Iris pigment epithelial cell (primary cell): ENCODE measurements around the gene GNPAT.

ENCODE experiments used
- DNase-seq: peaks from one replicate; pipeline ENCODE4 v3.0.0-alpha.2; 2011; ENCODE audit warnings: low read depth

GNPAT gene

GRCh38 chr1:231213831-231214573 lies 27.0 kb upstream of the GNPAT start:
- DNase-seq: no peak

DNA sequence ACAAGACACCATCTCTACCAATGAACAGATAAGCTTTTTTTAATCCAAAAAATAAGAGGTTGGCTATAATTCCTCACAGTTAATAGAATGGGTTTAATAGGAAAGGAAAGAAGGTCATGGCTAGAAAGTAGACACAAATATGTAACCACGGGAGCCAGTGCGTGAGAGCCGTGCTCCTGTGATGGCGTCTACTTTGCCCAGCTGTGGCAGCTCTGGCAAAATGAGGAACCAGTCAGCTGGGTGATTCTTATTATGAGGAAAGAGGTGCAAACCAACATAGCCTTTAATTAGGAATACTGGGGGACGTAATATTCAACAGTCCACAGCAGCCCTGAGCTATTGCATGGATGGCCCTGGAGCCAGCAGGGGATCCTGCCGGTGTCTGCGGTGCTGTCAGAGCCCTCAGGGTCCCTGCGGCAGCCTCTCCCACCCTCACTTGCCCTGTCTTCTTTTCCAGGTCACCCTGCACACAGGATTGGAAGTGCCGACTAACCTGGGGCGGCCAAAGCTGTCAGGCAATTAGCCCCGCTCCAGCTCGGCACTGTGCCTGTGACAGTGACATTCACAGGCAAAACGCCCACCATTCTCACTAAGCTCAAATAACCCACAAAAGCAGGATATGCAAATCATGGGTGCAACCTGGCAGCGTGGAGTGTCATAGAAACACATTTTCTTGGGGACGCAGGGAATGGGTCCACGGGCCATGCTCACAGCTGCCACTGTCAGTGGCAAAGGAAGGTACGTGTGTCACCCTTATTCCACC lies 25.9 kb upstream of the GNPAT start:
- no peak for DNase-seq

DNA sequence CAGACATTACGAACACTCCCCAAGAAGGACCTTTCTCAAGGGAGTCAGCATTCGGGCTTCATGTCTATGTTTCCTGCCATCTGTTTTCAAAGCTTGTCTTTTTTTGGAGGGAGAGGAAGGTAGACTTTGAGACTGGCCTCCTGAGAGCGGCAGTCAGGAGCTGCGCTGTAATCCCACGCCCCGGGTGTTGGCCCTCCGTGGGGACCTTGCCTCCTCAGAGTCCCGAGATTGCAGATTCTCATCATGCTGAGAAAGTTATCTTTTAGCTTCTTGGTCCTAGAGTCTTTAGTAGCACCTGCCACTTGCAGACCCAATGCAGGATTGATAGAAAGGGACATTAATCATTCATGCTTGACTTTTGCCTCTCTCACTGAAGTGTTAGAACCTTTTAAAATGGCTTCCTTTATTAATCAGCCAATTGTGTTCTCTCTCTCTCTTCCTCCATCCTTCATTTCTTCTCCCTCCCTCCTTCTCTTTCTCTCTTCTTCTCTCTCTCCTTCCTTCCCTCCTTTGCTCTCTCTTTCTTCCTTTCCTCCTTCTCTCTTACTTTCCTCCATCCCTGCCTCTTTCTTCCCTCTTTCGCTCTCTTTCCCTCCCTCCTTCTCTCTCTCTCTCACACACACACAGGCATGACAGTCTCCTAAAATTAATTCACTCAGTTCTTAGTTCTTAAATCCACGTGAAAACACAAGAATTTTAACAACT lies 25.2 kb upstream of the GNPAT start:
- no peak for DNase-seq

GRCh38 chr1:231216498-231216897 lies 24.5 kb upstream of the GNPAT start:
- DNase-seq: no peak

- DNase-seq: no peak
These were observed 24.0 kb upstream of the GNPAT start for GRCh38 chr1:231217056-231217455.

GRCh38 chr1:231218078-231218477 lies 22.9 kb upstream of the GNPAT start:
- DNase-seq: no peak

GRCh38 chr1:231219422-231220401 lies 21.3 kb upstream of the GNPAT start:
- DNase-seq: no peak

GRCh38 chr1:231220801-231221200 lies 20.2 kb upstream of the GNPAT start:
- no peak for DNase-seq

GRCh38 chr1:231226156-231226555 lies 14.9 kb upstream of the GNPAT start:
- no peak for DNase-seq

DNA sequence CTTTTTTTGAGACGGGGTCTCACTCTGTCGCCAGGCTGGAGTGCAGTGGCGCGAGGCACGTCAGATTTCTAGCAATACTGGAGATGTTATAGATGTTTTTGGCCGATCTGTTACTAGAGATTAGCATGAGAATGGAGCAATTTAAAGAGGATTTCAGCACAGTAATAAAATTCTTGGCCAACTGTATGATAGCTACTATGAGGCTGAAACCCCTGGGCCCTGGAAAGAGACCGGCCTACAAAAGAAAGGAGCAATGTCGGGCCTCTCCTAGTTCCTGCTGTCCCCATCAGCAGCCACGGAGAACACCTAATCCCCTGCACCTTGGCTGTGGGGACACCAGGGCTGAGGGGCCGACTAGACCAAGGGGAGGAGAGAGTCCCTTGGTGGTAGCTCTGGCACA lies 9.5 kb upstream of the GNPAT start:
- DNase-seq: no peak

DNA sequence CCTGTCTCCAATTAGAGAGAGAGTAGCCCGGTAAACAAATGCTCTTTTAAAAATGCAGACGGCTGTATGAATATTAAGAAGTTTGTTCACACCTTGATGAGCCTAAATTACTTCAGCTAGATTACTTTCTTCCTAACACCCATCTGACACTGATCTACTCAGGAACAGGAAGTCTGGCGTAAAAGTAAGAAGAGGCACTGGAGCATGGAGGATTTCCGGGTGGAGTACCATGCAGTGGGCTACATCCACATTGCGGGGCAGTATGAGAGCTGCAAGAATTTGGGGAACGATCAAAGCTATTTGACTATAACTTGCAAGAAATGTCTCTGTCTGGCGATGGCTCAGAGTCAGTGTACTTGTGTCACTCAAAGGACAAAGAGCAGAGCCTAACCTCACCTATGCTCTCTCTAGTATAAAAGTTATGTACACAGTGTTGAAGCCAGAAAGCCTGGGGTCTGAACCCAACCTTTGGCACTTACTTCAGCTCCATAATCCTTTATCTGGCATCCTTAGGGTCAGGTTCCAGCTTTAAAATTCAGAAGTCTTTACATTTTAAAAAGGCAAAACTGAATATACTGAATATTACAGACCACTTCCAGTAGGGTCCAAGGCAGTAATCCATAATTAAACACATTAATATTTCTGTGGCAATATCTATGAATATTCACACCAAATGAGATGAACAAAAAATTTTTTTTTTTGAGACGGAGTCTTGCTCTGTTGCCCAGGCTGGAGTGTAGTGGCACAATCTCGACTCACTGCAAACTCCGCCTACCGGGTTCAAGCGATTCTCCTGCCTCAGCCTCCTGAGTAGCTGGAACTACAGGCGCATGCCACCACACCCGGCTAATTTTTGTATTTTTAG lies 7.9 kb upstream of the GNPAT start:
- DNase-seq: no peak

GRCh38 chr1:231233735-231234417 lies 7.1 kb upstream of the GNPAT start:
- DNase-seq: peak; percentile 38

DNA sequence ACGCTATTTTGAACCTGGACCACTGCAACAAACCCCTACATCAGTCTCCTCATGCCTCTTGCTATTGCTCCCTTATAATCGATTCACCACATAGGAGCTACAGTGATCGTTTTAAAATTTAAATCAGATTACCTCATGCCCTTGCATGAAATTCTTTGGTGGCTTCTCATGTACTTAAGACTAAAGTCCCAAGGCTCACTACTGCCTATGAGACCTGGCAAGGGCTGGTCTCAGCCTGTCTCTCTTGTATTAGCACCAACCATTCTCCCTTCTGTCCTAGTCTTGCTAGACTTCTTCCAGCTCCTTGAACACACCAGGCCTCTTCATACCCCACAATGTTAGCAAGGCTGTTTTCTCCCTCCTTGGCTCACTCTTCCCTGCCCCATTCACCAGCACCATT lies 6.5 kb upstream of the GNPAT start:
- no peak for DNase-seq

DNA sequence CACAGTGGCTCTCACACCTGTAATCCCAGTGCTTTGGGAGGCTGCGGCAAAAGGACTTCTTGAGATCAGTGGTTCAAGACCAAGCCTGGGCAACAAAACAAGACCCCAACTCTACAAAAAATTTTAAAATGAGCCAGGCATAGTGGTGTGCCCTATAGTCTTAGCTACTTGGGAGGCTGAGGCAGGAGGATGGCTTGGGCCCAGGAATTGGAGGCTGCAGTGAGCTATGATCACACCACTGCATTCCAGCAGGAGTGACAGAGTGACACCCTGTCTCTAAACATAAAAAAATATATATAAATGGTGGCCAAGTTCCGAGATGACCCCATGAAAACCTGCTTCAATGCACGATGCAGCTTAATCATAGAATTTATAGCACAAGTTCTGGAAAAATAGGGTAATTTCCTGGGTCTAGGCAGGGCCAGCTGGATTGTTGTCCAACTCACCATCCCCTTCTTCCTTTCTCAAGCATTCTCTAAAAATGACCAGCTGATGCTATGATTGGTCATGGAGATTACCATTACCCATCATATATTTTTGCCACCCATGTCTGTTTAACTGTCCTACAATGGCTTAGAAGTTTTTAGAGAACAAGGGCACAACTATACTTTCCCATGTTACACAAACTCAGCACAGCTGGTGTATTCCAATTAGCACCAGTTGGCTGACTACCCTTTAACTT lies 5.3 kb upstream of the GNPAT start:
- DNase-seq: no peak

GRCh38 chr1:231236208-231236591 lies 4.8 kb upstream of the GNPAT start:
- no peak for DNase-seq

- no peak for DNase-seq
These were observed 4.1 kb upstream of the GNPAT start for GRCh38 chr1:231236938-231237337.

DNA sequence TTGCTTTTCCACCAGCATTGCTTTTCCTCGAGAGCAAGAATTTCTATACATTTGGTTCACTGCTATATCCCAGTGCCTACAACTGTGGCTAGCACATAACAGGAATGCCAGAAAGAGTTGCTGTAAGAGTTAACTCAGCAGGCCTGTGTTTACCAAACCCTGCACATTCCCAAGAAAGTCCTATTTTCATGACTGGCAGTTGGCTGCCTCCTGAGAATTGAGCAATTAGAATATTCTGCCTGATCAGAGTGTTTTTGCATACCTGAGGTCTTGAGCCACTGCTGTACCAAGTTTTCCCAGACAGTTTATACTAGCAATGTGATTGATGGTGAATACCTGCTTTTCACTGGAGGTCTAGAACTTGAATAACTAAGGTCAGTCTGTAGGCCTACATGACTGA lies 2.7 kb upstream of the GNPAT start:
- no peak for DNase-seq

- DNase-seq: peak; percentile 22
These were observed 505 bp upstream of the GNPAT start for GRCh38 chr1:231240531-231240882.

GRCh38 chr1:231241750-231242149 lies 738 bp downstream of the GNPAT start:
- DNase-seq: no peak
